Dermis blood vessel endothelial cell (primary cell): ENCODE results near the gene ATG5. TPM values are rescaled to one million over a fixed set of nuclear protein-coding genes. Genes with fewer than 3 reads are reported as not detected.

Experiments used
- DNase-seq: peaks from one replicate; pipeline ENCODE4 v3.0.0; 2010
- total RNA-seq: library from RNA; depleted of rRNA; stranded (reverse); fragments of >200 nt; gene quantifications from 2 replicates; pipeline ENCODE4 v1.2.3, GENCODE V29; 2014

The ATG5 gene
- total RNA-seq: 65.0 and 72.3 TPM in 2 replicates

DNA sequence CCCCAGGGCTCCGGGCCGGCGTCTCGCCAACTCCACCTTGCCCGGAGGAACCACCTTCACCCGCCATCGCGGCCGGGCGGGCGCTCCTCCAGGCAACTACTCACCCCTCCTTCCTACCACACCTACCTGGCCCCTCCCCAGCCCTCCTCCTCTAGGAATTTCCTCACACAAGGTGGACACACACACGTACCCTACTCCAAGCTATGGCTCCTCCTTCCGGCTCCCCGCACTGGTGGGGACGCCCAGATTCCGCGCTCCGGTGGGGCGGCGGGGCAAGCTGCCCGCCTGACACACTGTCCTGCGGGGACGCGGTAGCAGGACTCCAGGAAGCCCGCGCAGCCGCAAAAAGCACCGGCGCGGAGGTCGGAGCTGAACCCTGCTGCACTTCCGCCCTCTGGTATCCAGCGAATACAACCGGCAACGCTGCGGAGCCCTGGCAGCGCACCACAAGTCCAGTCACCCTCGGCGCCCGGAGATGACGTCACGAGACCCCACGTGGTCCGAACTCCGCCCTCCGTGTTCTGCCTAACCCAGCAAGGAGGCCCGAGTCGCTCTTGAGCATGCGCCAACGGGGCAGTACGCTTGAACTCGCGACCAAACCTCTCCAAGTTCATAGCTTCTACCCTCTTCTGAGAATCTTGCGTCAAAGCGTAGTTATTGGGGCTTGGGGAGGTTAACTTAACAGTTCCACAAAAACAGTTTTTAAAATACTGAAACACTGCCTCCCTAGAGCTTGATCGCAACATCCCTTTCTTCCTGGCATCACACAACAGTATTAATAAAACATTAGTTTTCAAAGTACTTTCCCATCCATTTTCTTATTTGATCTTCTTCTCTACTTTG lies at the start of gene ATG5:
ATG5 (minus strand) TSS at position 425 of the 843 bp plus-strand sequence. CDS start 9,552 bp downstream, outside the sequence.
- DNase-seq: peak; percentile 100

DNA sequence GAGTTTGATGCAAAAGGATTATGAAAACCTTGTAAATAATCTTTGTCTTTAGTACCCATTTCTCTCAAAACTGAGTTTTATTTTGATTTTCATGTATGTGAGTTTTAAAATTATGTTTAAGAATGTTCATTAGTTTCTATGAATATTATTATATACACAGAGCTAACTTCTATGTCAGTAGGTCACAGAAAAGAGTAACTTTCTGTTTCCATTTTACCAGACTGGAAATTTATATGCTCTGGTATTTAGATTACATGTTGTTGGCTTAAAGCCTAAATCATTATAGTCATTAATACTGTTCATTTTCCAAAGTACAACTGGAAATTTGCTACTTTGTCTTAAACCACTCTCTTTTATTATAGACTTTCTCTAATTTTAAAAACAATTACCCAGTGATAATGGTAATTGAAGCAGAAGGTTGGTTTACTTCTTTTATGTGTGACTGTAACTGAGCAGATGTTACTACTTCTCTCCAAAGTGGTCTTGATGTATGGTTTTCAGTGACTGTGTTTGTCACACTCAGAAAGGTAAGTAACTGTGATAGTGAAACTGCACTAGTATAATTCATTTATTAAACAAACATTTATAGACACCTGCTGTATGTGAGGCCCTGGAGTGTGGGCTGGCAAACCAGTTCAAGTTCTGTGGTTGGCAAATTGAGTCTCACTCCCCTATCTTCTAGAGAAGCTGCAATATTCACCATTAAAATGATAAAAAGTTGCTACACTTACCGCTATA lies 48.1 kb upstream of the ATG5 start:
- no peak for DNase-seq

DNA sequence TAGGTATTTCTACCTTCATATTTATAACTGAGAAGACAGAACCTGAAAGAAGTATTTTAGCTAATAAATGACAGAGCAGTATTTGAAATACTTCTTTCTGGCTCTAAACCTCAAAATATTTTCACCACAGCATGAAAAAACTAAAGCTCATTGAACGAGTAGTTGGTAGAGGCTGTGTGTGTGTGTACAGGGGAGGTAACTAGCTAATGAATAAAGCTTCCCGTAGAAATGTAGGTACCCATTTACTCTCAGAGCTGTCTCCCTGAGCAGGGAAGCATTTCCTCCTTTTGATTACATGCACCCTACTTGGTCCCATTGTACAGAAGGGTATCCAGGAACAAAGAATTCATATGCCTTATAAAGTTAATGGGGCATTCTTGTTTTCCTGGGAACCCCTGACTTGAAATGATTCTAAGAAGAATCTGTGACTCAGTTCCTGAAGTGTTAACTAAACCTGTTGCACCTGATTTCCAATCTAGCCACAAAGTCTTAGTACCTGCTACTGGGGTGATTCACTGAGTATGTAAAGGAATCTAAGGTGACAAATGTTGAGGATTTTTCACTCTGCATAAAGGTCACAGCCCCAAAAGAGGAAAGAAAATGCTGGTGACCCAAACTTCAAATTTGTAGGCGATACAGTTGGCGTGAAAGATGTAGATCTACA lies 47.4 kb upstream of the ATG5 start:
- no peak for DNase-seq

DNA sequence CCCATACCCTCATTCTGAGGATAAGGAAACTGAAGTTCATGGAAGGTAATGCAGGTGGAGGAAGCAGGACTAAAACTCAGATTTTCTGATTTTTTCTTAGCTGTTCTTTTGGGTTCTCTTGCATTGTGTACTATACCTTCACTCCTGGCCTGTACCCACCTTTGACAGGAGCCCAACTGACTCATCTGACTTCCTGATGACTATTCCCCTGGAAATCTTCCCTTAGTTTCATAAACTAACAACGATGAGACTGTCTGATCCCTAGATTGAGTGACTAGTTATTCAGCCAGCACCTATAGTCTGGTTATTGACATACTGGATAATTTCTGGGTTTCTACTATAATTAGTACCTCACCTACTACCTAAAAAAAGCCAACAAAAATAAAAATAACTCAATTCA lies 45.1 kb upstream of the ATG5 start:
- DNase-seq: no peak

DNA sequence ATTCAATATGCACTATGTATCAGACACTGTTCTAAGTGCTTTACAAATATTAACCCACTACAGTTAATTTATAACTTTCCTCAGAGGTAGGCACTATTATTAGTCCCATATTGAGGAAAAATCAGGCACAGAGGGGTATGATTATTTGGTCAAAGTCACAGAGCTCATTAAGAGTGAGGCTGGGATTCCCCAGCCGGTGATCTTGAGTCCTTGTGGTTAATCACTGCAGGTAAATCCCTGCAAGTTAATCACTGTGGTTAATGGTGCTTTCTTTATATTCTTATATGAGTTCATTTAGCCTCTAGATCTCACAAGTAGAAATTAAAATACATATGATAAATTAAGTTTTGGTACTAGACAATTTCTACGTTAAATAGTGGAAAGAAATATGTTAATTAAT lies 44.2 kb upstream of the ATG5 start:
- no peak for DNase-seq

DNA sequence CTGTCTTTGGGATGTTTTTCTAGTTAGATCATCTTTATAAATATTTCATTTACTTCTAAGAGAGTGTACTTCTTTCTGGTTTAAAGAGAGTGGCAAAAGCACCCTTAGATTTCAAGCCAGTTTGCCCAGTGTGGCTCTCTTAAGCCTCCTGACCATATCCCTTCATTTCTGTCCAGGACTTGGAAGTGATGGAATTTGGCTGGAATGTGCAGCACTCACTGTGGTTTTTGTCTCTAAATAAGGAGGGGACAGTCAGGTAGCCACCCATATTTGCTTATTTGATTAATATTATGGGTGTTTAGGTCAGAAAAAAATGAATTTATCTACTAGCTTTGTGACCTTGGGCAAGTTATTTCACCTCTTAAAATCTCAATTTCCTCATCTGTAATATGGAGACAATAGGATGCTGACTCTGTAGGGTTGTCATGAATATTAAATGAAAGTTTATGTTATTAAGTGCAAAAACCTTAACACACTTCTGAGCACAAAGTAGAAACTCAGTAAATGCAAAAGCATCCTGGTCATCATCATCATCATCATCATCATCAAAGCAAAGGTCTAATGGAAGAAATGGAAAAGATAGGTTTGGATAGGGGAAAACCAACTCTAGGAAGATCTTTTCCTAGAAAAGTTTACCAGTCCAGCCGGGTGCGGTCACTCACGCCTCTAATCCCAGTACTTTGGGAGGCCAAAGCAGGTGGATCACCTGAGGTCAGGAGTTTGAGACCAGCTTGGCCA lies 38.0 kb upstream of the ATG5 start:
- no peak for DNase-seq

DNA sequence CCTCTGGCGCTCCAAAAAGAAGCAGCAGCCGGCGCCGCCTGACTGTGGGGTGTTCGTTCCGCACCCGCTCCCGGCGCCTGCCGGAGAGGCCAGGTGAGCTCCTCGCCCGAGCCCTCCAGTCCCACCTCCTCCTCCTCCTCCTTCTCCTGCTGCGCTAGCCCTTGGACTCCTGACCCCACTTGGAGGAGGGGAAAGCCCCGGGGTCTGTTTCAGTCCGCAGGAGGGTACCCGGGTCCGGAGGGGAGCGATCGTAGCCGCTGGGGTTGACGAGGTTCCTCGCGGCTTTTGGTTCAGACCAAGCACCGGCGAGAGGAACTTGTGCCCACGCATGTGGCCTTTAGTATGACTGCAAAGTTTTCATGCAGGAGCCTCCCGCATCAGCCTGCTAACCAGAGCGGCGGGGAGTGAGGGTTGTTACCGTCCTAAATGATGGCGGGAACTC lies 35.5 kb upstream of the ATG5 start:
- no peak for DNase-seq

DNA sequence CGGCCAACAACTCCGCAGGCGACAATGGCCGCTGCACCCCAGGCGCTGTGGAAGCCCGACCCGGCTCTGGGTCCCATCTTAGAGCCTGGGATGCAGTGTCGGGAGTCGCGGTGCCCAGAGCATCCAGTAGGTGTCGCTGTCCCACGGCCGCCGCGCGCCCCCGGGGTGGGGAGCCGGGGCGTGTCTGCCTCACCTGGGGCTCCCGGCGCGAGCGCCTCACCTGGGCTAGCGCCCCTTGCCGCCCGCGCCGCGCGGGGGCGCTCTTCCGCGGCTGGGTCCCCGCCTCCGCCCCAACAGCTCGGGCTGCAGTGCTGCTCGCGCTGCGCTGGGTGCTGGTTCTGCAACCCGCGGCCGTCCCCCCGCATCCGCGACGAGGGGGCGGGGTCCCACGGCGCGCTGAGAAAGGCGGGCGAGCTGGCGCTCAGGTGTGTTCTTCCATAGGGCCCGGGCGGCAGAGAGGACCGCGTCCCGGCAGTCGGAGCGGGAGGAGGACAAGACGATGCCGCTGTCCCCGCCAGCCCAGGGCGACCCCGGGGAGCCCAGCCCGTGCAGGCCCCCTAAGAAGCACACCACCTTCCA lies 34.9 kb upstream of the ATG5 start, which contains the start of gene CRYBG1:
CRYBG1 (plus strand) TSS at position 308 of the 579 bp plus-strand sequence; CDS start at position 500, 192 bp downstream.
- peak; percentile 46 for DNase-seq

DNA sequence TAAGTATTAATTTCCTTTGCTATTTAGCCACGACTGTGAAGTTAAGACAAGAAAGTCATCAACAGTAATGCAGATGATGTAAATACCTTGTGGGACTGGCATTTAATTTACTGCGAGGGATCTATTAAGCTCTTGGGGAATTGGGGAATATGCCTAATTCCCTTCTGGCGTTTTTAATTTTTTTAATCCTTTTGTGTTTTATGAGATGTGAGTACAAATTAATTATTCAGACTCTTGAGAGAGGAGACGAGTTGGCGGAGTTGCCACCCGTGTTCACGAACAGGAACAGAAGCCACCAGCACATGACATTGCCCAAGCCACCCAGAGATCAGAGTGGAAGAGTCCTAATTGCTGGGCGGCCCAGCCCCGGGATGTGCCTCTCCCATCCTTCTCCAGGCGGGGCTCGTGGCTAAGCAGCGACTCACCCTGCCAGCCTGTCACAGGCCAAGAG lies 34.4 kb upstream of the ATG5 start:
- DNase-seq: no peak

DNA sequence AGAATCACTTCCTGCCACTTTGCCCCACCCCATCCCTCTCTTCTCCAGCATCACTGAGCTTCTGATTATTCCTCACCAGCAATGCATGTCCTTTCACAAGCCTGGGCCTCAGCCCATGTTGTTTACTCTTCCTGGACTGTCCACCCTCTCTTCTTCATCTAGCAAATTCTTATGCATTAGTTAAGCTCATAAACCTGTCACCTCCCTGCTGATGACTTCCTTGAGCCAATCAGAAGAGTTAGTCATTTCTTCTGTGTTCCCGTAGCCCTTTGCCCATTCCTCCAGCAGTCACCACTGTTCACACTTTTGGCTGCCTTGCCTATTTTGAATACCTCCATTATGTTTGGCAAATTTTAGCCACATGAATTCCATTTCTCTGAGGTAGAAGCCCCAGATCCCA lies 30.8 kb upstream of the ATG5 start:
- no peak for DNase-seq

DNA sequence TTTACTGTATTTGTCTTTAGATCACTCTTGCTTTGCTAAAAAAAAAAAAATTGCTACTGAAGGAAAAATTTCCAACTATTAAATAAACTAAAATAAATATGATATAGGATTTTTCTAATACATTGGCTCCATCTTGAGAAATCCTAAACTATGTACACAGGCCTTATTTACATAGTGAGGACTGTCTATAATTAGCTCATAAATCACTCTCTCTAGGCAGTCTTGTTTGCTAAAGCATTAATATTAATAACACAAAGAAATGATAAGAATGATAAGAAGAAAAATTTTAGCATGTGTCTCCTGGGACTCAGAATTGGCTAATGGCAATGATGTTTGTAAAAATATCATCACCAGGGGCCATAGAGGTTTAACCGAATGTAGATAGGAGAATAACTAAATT lies 21.7 kb upstream of the ATG5 start:
- DNase-seq: no peak

DNA sequence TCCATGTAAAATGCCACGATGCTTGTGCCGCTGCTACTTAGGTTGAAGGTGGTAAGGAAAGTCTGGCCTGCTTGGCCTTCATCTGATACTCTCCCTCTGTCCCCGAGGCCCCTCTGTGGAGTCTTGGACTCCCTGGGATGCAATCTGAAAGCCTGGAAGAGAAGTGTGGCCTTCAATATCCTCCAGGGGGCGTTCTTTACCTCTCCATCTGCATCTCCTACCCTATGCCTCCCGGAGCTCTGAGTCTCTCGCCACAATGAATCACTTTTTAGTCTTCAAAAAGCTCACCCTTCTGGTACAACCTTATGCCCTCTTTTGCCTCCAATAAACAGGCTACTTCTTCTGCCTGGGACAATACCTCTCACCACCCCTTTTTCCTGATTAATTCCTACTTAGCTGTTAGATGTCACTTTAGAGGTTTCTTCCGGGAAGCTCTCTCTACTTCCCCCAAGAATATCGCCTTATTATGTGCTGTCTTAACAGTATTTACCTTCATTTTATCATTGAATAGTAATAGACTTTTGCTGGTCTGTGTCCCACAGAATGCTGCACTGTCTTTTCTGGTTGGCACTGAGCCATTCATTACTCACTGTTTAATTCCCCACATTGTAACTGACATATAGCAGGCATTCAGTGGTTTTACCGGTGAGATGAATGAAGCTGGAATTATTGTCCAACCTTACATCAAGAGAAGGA lies 13.9 kb upstream of the ATG5 start:
- peak; percentile 75 for DNase-seq

DNA sequence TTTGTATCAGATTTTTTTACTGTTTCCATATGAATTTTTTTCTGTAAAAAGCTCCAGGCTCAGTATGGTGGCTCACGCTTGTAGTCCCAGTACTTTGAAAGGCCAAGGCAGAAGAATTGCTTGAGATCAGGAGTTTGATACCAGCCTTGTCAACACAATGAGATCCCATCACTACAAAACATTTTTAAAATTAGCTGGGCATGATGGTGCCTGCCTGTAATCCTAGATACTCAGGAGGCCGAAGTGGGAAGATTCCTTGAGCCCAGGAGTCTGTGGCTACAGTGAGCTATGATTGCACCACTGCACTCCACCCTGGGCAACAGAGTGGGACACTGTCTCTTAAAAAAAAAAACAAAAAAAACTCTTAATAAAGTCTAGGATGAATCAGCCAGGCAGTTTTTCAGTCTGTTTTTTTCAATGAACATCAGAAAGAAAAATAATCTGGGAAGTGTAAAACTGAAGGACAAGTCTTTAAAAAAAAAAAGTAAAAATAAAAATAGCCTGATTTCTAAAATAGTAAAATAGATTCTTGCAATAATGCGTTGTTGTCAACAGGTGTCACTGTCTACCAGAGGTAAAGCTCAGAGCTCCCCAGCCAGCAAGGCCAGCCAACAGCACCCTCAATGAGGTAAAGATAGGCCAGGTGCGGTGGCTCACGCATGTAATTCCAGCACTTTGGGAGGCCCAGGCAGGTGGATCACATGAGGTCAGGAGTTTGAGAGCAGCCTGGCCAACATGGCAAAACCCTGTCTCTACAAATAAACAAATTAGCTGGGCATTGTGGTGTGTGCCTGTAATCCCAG lies 9.3 kb upstream of the ATG5 start:
- peak; percentile 73 for DNase-seq

DNA sequence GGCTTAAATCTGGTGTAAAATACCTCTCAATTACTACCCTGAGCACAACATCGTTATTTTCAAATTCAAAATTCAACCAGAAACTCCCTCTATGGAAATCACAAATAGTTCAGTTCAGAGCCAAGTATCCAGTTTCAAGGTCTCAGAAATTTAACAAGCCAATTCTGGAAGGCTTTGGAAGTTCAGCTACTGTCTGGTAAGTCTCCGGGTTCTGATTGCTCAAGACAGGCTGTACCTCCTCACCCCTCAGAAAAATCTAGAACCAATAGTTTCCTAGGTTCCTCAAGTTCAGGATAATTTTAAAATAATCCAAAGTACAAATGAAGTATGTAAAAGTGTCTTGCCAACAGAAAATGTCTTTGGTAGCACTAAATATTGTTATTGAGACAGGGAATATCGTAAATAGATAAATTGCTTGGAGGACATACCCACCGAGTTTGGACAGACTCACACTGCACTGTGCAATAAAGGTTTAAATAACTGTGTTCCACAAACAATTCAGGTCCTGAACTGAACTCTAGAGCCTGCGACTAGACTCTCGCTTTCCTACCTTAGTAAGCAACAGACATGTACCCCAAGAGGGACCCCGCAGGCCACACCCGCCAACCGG lies 729 bp downstream of the ATG5 start:
- peak; percentile 13 for DNase-seq

DNA sequence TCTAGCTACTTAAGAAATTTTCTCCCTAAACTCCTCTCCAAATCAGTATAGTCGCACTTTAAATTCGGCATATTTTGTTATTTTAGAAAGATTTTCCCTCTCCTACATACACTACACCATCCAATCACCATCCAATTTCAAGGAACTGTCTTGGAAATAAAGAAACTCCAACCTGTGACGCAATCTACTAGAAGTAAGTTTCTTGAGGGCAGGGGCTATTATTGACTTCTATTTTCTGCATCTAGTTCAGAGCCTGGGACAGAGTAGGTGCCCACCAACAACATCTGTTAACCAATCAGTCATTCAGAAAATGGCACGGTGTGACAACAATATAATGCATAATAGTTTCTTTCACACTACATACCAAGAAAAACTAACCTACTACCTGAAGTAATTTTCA lies 3.6 kb downstream of the ATG5 start:
- DNase-seq: no peak

DNA sequence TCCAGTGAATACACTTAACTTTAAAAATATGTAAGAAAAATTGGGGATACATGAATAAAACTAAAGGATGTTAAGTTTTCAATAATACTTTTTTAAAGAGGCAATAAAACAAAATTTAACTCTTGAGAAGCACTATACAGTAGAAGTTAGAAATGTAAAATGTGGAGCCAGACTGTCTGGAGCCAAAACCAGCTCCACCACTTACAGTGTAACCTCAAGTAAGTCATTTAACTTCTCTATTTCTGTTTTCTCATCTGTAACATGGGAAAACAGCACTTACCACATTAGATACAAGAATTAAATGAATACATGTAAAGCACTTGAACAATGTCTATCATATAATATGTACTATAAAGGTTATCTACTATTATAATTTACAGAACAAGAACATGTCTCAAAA lies 6.7 kb downstream of the ATG5 start:
- DNase-seq: no peak

DNA sequence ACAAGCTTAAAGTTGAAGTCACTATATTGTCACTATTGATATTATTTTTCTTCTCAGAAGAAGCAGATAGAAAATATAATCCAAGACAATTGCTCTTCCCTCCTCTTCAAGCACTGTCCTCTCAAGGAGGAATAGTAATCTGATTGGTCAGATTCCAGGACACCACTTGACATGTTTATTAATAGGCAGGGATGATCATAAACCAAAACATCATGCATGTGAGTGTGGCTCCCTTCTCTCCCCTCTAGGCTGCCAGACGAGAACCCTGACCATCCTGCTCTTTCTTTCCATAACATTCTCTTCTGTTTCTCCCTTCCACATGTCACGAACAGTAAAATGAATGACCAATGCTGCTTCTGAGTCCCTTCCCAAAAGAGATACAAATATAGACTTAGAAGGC lies 7.5 kb downstream of the ATG5 start:
- DNase-seq: no peak

DNA sequence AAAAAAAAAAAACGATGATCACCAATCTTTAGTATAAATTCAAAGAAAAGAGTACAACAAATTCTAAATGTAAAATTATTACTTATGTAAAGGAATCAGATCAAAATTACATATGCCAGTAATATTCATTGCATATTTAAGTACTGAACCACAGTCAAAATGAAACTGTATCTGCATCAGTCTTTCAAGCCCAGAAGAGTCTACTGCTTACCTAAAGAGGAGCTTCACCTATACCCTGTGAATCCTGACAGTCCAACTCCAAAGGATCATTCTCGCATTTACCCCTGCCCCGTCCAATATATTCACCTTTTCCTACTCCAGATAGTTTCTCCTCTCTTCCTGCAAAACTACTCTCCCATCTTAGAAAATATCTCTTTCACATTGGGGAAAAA lies 9.2 kb downstream of the ATG5 start:
- no peak for DNase-seq

DNA sequence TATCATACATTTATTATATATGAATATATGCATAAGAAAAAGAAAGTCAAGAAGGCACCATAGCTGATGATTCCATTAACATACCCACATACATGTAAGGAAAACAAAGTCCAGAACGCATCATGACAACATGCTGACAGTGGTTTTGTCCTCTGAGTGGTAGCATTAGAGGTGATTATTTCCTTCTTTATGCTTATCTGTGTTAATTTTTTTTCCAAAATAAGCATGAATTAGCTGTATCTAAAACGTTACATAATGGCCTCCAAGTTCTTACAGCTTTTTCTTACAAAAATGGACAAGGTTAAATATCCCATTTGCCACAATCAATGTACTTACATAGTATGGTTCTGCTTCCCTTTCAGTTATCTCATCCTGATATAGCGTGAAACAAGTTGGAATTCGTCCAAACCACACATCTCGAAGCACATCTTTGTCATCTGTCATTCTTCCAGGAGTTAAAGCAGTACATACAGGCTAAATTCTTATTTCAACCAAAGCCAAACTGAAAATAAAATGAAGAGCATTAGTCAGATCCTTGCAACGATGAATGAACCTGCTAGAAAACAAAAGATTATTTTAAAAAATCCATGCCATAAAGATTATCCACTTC lies 9.7 kb downstream of the ATG5 start:
- peak; percentile 50 for DNase-seq
